SK-N-SH treated with all-trans-retinoic acid at 6 μM for 48 hours (cell line): ENCODE measurements around the gene CHI3L2.

Source experiments
- ATAC-seq: fragments of 200-7000 bp; cut with Tn5 transposase; 3 replicates; pipeline ENCODE4 v1.9.1; 2020; ENCODE audit warnings: mild to moderate bottlenecking, moderate library complexity
- ARNTL ChIP-seq: fragments of 450-650 bp; formaldehyde crosslinking; IDR thresholded peaks from 2 replicates; pipeline ENCODE4 v1.5.0; 2020; ENCODE audit warnings: low read depth, mild to moderate bottlenecking, moderate library complexity, borderline replicate concordance
- CSDC2 ChIP-seq: fragments of 250-450 bp; sonication (Bioruptor Pico); IDR thresholded peaks from 2 replicates; pipeline ENCODE4 v1.5.0; 2020; ENCODE audit warnings: mild to moderate bottlenecking, moderate library complexity
- ESRRG ChIP-seq: fragments of 250-450 bp; sonication (Bioruptor Pico); IDR thresholded peaks from 2 replicates; pipeline ENCODE4 v1.6.1; 2021; ENCODE audit warnings: mild to moderate bottlenecking
- GLIS3 ChIP-seq: fragments of 250-450 bp; sonication (Bioruptor Pico); IDR thresholded peaks from 2 replicates; pipeline ENCODE4 v1.5.0; 2020; ENCODE audit warnings: mild to moderate bottlenecking, moderate library complexity
- ISL1 ChIP-seq: fragments of 250-450 bp; sonication (Bioruptor Pico); IDR thresholded peaks from 2 replicates; pipeline ENCODE4 v2.1.2; 2022; ENCODE audit warnings: mild to moderate bottlenecking, moderate library complexity
- OSR1 ChIP-seq: fragments of 250-450 bp; sonication (Bioruptor Pico); IDR thresholded peaks from 2 replicates; pipeline ENCODE4 v1.8.0; 2022; ENCODE audit warnings: moderate library complexity, mild to moderate bottlenecking, inconsistent platforms
- PPARA ChIP-seq: fragments of 250-450 bp; sonication (Bioruptor Pico); IDR thresholded peaks from 2 replicates; pipeline ENCODE4 v1.5.0; 2020; ENCODE audit warnings: mild to moderate bottlenecking, borderline replicate concordance
- RARB ChIP-seq: fragments of 250-450 bp; sonication (Bioruptor Pico); IDR thresholded peaks from 2 replicates; pipeline ENCODE4 v1.8.0; 2021; ENCODE audit warnings: mild to moderate bottlenecking, moderate library complexity
- SNAI2 ChIP-seq: fragments of 250-450 bp; sonication (Bioruptor Pico); IDR thresholded peaks from 2 replicates; pipeline ENCODE4 v1.5.0; 2020; ENCODE audit warnings: mild to moderate bottlenecking, moderate library complexity
- TCF4 ChIP-seq: fragments of 250-450 bp; sonication (Bioruptor Pico); IDR thresholded peaks from 2 replicates; pipeline ENCODE4 v1.8.0; 2021; ENCODE audit warnings: mild to moderate bottlenecking, moderate library complexity, borderline replicate concordance
- TOX ChIP-seq: fragments of 250-450 bp; sonication (Bioruptor Pico); IDR thresholded peaks from 2 replicates; pipeline ENCODE4 v1.8.0; 2021; ENCODE audit warnings: mild to moderate bottlenecking, moderate library complexity, borderline replicate concordance
- ZC3H10 ChIP-seq: fragments of 250-450 bp; sonication (Bioruptor Pico); IDR thresholded peaks from 2 replicates; pipeline ENCODE4 v1.5.1; 2021; ENCODE audit warnings: mild to moderate bottlenecking, moderate library complexity
- ZFP3 ChIP-seq: fragments of 250-450 bp; sonication (Bioruptor Pico); IDR thresholded peaks from 2 replicates; pipeline ENCODE4 v1.5.0; 2020; ENCODE audit warnings: mild to moderate bottlenecking, moderate library complexity
- ZNF565 ChIP-seq: fragments of 450-650 bp; formaldehyde crosslinking; conservative IDR thresholded peaks from 2 replicates; pipeline ENCODE4 v1.5.0; 2020; ENCODE audit warnings: low read depth, mild to moderate bottlenecking, moderate library complexity
- ZNF8 ChIP-seq: fragments of 450-650 bp; formaldehyde crosslinking; IDR thresholded peaks from 2 replicates; pipeline ENCODE4 v1.5.0; 2020; ENCODE audit warnings: mild to moderate bottlenecking, moderate library complexity
- TF ChIP-seq, protein P1 (sequence below): fragments of 250-450 bp; sonication (Bioruptor Pico); IDR thresholded peaks from 2 replicates; pipeline ENCODE4 v1.8.0; 2020; ENCODE audit warnings: mild to moderate bottlenecking, moderate library complexity, borderline replicate concordance
- TF ChIP-seq, protein P2 (sequence below): fragments of 250-450 bp; sonication (Bioruptor Pico); IDR thresholded peaks from 2 replicates; pipeline ENCODE4 v1.5.1; 2021; ENCODE audit warnings: mild to moderate bottlenecking, moderate library complexity
- TF ChIP-seq, protein P3 (sequence below): fragments of 250-450 bp; sonication (Bioruptor Pico); IDR thresholded peaks from 2 replicates; pipeline ENCODE4 v1.8.0; 2021; ENCODE audit warnings: low read depth, mild to moderate bottlenecking, moderate library complexity, borderline replicate concordance
- TF ChIP-seq, protein P4 (sequence below): fragments of 250-450 bp; sonication (Bioruptor Pico); IDR thresholded peaks from 2 replicates; pipeline ENCODE4 v1.5.0; 2020; ENCODE audit warnings: mild to moderate bottlenecking, moderate library complexity
- TF ChIP-seq, protein P5 (sequence below): fragments of 250-450 bp; sonication (Bioruptor Pico); IDR thresholded peaks from 2 replicates; pipeline ENCODE4 v1.5.1; 2020; ENCODE audit warnings: low read depth, mild to moderate bottlenecking, moderate library complexity

CHI3L2 gene

DNA sequence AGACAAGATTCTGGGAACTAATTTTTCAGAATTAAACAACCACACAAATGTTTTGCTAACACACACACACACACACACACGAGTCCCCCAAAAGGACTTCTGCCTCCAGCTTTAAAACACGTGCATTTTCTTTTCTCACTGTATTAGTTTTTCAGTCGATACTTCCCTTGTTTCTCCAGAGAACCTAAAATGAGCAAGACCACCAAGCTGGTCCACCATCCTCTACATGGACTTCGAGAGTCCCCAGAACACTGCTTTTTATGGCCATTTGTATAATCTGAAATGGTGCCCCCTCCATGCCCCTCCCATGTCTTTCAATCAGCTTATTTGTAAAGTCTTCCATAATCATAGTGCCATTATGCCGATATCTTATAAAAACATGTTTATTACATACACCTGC, 10.8 kb upstream of the CHI3L2 start (continued):
- TF ChIP-seq ZFP3 (CRISPR knock-in tag) (no peak), ARNTL (no peak)

DNA sequence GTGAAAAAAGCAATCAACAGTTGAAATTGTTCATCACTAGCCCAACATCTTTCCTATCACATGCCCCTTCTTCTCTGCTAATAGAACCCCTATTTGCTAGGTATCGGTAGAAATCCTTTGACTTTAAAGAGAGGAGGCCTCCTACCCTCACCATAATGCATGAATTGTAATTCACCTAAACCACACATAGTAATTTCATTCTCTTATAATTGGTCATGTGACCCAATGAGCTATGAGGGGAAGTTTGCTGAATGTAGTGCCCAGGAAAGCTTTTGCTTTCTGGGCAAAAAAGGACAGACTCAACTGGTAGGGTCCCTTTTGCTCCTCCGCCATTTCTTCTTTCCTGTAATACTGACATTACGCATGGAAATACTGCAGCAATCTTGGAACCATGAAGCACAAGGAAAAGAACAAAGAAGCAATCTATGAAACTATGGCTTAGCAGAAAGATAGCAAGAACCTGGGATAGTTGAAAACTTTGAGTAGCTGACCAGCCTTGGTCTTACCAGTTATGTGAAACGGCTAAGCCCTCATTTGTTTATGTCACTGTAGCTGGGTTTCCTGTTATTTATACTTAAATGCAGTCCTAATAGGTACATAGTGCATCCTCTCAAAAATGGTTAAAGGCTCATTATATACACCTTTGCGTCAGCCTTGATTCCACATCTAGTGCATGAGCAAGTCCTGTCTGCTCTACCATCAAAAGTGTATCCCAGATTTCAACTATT, 10.2 kb upstream of the CHI3L2 start:
- TF ChIP-seq, protein P1, sequence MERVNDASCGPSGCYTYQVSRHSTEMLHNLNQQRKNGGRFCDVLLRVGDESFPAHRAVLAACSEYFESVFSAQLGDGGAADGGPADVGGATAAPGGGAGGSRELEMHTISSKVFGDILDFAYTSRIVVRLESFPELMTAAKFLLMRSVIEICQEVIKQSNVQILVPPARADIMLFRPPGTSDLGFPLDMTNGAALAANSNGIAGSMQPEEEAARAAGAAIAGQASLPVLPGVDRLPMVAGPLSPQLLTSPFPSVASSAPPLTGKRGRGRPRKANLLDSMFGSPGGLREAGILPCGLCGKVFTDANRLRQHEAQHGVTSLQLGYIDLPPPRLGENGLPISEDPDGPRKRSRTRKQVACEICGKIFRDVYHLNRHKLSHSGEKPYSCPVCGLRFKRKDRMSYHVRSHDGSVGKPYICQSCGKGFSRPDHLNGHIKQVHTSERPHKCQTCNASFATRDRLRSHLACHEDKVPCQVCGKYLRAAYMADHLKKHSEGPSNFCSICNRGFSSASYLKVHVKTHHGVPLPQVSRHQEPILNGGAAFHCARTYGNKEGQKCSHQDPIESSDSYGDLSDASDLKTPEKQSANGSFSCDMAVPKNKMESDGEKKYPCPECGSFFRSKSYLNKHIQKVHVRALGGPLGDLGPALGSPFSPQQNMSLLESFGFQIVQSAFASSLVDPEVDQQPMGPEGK (CRISPR knock-in tag), result no peak
- no peak for ATAC-seq

DNA sequence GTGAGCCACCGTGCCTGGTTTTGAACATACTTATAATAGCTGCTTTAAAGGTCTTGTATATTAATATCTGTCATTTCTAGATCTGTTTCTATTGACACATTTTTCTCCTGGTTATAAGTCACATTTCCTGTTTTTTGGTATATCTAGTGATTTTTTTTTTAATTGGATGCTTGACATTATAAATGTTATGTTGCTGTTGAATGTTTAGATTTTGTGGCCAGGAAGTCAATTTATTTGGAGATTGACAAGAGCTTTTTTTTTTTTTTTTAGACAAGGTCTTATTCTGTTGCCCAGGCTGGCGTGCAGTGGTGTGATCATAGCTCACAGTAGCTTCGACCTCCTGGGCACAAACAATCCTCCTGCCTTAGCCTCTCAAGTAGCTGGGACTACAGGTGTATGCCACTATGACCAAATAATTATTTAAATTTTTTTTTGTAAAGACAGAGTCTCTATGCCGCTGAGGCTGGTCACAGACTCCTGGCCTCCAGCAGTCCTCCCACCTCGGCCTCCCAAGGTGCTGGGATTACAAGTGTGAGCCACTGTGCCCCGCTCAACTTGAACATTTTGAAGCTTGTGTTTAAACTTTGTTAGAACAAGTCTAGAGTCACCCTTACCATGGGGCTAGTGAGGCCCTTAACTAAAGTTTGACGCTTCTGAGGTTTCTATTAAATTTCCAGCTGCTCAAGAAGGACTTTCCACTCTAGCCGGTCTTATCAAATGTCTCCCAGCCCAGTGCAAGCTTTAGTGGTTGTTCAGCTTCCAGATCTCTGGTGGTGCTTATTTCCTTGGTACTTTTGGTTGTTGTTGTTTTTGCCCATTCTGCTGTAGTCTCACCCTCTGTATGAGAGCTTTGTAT, 8.6 kb upstream of the CHI3L2 start:
- ATAC-seq, result no peak
- TF ChIP-seq RARB (CRISPR knock-in tag) (no peak), CSDC2 (CRISPR knock-in tag) (no peak), ZNF565 (CRISPR knock-in tag) (no peak), SNAI2 (no peak), ZC3H10 (CRISPR knock-in tag) (no peak), PPARA (CRISPR knock-in tag) (no peak), ZNF8 (CRISPR knock-in tag) (no peak), ISL1 (CRISPR knock-in tag) (no peak)
- TF ChIP-seq, protein P2, sequence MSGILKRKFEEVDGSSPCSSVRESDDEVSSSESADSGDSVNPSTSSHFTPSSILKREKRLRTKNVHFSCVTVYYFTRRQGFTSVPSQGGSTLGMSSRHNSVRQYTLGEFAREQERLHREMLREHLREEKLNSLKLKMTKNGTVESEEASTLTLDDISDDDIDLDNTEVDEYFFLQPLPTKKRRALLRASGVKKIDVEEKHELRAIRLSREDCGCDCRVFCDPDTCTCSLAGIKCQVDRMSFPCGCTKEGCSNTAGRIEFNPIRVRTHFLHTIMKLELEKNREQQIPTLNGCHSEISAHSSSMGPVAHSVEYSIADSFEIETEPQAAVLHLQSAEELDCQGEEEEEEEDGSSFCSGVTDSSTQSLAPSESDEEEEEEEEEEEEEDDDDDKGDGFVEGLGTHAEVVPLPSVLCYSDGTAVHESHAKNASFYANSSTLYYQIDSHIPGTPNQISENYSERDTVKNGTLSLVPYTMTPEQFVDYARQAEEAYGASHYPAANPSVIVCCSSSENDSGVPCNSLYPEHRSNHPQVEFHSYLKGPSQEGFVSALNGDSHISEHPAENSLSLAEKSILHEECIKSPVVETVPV (CRISPR knock-in tag), result no peak
- TF ChIP-seq, protein P3, sequence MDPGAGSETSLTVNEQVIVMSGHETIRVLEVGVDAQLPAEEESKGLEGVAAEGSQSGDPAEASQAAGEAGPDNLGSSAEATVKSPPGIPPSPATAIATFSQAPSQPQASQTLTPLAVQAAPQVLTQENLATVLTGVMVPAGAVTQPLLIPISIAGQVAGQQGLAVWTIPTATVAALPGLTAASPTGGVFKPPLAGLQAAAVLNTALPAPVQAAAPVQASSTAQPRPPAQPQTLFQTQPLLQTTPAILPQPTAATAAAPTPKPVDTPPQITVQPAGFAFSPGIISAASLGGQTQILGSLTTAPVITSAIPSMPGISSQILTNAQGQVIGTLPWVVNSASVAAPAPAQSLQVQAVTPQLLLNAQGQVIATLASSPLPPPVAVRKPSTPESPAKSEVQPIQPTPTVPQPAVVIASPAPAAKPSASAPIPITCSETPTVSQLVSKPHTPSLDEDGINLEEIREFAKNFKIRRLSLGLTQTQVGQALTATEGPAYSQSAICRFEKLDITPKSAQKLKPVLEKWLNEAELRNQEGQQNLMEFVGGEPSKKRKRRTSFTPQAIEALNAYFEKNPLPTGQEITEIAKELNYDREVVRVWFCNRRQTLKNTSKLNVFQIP (CRISPR knock-in tag), result no peak
- TF ChIP-seq, protein P4, sequence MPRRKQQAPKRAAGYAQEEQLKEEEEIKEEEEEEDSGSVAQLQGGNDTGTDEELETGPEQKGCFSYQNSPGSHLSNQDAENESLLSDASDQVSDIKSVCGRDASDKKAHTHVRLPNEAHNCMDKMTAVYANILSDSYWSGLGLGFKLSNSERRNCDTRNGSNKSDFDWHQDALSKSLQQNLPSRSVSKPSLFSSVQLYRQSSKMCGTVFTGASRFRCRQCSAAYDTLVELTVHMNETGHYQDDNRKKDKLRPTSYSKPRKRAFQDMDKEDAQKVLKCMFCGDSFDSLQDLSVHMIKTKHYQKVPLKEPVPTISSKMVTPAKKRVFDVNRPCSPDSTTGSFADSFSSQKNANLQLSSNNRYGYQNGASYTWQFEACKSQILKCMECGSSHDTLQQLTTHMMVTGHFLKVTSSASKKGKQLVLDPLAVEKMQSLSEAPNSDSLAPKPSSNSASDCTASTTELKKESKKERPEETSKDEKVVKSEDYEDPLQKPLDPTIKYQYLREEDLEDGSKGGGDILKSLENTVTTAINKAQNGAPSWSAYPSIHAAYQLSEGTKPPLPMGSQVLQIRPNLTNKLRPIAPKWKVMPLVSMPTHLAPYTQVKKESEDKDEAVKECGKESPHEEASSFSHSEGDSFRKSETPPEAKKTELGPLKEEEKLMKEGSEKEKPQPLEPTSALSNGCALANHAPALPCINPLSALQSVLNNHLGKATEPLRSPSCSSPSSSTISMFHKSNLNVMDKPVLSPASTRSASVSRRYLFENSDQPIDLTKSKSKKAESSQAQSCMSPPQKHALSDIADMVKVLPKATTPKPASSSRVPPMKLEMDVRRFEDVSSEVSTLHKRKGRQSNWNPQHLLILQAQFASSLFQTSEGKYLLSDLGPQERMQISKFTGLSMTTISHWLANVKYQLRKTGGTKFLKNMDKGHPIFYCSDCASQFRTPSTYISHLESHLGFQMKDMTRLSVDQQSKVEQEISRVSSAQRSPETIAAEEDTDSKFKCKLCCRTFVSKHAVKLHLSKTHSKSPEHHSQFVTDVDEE, result no peak
- TF ChIP-seq, protein P5, sequence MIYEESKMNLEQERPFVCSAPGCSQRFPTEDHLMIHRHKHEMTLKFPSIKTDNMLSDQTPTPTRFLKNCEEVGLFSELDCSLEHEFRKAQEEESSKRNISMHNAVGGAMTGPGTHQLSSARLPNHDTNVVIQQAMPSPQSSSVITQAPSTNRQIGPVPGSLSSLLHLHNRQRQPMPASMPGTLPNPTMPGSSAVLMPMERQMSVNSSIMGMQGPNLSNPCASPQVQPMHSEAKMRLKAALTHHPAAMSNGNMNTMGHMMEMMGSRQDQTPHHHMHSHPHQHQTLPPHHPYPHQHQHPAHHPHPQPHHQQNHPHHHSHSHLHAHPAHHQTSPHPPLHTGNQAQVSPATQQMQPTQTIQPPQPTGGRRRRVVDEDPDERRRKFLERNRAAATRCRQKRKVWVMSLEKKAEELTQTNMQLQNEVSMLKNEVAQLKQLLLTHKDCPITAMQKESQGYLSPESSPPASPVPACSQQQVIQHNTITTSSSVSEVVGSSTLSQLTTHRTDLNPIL (CRISPR knock-in tag), result no peak

DNA sequence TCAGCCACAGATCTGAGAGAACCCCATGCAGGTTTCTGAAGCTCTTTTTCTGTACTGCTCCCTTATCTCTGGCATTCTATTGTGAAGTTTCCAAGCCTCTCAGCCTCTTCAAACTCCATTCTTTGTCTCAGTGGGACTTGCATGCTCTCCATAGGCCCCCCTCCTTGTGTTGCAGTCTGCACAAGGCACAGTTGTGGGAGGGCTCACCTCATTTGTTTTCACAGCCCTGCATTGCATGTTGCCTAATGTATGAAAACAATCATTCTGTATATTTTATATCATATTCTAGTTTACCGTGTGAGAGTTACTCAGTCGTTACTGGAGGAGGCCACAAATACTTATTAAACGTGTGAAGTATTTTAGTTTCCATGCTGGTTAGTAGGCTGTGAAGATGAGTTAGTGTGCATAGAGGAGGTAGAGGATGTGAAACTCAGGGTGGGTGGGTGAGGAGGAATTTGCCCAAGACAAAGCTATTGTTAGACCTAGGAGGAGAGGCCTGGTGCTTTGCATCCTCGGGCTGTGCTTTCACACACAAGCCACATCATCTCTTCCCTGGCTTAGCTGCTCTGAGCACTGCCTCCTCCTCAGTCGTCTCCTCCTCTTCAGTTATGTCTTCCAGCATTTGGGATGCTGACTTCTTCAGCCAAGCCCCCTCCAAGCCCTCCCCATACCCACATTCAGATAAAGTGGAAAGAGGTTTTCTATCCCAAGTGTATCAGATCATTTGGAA, 7.8 kb upstream of the CHI3L2 start:
- no peak for ATAC-seq
- TF ChIP-seq ESRRG (CRISPR knock-in tag) (no peak), OSR1 (CRISPR knock-in tag) (no peak), RARB (CRISPR knock-in tag) (no peak), GLIS3 (CRISPR knock-in tag) (no peak), TCF4 (CRISPR knock-in tag) (no peak), TOX (CRISPR knock-in tag) (no peak), CSDC2 (CRISPR knock-in tag) (no peak), ARNTL (no peak), ISL1 (CRISPR knock-in tag) (no peak)
- TF ChIP-seq, protein P3 (CRISPR knock-in tag), result no peak
